Stimulated activated CD8-positive, alpha-beta memory T cell treated with anti-CD3 and anti-CD28 coated beads, Interleukin-15, amount 100 ng/mL, for 4 hours (primary cell): ENCODE data around the gene SYT8.

Experiments
- DNase-seq, 2 donors: peaks; one replicate each; pipeline ENCODE4 v3.0.0-alpha.2; 2020; ENCODE audit warnings: low read depth in 2 of 2

The SYT8 gene

DNA sequence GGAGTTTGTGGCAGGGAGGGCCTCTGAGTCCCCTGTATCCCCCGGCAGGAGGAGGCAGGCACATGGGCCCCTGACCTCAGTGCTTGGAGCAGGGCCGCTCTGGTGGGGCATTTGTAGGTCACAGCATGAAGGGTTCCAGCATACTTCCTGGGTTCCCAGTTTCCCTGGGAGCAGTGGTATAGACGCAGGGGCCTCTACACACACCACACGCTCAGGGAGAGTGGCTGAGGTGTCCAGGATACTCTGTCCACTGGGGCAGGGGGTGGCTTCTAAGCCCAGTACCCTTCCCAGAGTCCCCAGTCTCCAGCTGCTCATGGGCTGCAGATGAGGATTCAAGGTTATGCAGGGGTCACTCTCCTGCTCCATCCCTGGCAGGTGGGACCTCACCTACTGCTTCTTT, 24.2 kb downstream of the SYT8 start:
- DNase-seq: no peak

DNA sequence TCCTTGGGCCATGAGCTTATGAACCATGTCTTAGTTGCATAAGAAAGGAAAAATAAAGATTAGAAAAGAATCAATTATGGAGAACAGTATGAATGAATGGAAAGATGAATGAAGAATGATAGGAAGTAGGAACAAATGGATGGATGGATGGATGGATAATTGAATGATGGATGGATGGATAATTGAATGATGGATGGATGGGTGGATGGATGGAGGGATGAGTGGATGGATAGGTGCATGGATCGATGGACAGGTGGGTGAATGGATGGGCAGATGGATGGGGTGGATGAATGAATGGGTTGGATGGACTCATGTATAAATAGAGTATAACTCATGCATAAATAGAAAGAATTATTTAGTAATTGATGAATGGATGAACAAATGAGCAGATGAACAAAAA, 25.3 kb downstream of the SYT8 start:
- no peak for DNase-seq

DNA sequence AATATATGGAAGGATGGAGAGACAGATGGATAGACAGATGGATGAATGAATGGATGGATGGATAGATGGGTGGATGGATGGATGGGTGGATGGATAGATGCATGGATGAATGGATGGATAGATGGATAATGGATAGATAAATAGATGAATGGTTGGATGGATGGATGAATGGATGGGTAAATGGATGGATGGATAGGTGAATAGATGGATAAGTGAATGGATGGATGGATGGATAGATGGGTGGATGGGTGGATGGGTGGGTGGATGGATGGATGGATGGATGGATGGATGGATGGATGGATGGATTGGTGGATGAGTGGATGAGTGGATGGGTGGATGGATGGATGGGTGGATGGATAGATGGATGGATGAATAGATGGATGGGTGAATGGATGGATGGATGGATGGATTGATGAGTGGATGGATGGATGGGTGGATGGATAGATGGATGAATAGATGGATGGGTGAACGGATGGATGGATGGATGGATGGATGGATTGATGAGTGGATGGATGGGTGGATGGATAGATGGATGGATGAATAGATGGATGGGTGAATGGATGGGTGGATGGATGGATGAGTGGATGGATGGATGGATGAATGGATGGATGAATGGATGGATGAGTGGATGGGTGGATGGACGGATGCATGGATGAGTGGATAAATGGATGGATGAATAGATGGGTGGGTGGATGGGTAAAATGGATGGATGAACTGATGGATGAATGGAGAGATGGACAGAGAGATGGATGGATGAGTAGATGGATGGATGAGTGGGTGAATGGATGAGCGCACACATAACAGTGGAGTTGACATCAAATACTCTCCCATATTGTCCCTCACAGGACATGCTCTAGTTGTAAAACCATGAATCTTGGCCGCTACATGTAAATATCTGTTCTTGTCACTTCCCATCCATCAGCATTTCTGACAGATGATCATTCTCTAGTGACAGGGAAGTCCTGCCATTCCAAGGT, 26.9 kb downstream of the SYT8 start:
- DNase-seq: no peak

DNA sequence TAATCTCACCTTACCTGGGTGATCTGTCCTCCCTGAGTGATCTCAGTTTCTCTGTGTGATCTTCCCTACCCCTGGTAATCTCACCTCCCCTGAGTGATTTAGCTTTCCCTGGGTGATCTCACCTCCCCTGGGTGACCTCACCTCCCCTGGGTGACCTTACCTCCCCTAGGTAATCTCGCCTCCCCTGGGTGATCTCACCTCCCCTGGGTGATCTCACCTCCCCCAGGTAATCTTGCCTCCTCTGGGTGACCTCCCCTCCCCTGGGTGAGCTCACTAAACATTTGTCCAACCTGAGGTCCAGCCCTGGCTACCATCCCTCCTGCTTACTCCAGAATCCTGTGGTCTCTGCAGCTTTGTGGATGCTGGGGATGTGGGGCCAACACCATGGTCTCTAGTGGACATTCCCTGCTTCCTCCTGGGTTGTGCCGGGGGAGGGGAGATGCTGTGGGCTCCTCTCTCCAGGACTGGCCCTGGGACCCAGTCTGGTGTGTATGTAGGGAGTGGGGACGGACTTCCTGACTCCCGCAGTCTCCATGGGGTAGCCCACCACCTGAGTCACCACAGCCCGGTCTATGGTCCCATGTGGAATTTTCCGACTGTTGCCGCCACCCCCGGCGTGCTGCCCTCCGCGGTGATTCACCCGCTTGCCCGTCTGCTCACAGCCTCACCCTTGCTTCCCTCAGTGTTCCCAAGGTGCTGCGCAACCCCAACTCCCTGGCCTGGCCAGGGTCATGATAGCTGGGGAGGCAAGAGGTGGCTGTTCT, 28.0 kb downstream of the SYT8 start:
- no peak for DNase-seq

DNA sequence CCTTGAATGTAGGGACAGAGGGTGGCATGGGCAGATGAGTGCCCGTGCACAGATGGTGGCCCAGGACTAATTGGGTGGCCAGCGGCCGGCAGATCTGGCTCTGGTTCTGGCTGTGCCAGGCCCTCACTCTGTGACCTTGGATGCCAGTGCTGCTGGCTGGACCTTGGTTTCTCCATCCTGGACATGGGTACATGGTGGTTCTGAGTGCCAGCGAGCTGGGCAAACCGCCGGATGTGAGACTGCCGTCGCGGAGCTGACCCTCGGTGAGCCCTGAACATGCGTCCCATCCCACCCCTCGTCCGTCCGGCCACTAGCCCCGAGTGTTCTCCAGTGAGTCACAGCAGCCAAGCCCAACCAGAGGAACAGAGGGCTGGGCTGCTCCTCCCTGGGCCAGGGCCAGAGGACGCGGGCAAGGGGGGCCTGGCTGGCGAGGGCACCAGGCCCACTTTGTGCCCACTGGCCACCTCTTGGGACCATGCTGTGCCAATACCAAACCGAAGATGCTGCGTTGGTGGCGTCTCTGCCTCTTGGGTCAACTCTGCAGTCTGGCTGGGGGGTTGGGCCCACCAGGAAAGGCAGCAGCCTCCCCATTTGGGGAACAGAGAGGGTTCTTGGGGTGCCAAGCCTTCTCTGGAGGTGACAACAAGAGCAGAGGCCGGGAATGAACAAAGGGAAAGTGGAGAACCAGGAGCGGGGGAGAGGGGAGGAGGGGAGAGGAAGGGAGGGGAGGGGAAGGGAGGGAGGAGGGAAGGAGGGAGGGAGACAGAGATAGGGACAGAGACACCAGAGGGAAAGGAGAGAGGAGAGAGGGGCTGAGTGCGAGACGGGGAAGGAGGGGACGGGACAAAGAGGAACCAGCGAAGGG, 28.8 kb downstream of the SYT8 start:
- no peak for DNase-seq

DNA sequence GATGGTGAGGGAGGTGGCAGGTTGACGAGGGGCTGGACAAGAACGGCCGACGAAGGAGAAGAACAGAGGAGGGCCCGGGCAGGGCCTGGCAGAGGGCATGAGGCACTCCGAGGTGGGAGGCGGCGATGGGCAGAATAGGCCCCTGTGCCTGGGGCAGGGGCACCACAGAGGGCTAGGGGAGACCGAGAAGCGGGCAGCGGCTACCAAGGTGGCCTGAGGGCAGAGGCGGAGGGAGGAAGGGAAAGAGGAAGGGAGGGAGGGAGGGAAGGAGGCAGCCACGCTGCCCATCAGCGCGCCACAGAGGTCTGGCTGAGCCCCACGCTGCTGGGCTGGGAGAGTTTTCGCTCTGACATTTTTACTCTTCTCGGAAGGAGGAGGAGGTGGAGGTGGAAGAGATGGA, 29.4 kb downstream of the SYT8 start:
- no peak for DNase-seq

DNA sequence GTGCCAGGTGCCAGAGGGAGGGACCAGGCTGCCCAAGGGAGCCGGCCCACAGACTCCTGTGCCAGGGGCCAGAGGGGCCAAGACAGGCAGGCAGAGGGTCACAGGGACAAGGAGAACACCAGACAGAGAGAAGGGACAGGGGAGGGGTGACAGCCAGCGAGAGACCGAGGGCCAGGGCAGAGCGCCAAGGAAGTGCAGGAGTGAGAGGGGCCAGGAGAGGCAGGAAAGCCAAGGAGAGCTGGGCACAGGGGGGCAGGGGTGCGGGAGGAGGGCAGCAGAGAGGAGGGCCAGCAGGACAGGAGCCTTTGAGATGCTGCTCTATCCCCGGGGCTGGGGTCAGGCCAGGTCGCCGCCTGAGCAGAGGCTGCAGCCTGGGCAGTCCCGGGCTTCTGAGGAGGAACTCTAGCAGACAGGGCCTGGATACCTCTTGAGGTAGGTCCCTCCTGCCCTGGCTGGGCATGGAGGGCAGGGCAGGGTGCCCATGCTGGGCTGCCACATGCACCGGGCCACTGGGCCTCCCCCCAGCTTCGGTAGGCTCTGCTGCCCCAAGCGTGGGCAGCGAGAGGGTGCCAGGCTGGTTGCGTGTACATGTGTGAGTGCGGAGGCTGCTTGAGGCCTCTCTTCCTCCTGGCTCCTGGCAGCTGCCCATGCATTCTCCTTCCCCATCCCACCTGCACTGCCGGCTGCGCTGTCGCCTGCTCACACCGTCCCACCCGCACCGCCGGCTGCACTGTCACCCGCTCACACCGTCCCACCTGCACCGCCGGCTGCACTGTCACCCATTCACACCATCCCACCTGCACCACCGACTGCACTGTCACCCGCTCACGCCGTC, 30.3 kb downstream of the SYT8 start:
- DNase-seq: no peak

DNA sequence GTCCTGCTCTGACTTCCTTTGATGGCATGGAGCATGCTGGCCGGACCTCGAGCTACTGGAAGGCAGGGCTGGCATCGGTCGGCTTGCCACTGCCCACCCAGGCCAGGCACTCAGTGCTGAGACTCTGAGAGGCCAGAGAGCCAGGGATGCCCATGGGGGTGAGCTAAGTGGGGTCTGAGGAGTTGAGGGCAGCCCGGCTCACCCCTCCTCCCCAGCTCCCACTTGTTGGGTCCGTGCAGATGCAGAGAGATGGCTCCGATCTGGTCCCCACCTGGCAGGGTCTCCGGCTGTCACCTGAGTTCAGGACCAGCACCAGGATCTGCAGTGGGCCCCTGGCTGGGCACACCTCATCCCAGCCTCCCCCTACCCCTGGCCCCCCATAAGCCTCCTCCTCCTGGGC, 31.4 kb downstream of the SYT8 start:
- no peak for DNase-seq

DNA sequence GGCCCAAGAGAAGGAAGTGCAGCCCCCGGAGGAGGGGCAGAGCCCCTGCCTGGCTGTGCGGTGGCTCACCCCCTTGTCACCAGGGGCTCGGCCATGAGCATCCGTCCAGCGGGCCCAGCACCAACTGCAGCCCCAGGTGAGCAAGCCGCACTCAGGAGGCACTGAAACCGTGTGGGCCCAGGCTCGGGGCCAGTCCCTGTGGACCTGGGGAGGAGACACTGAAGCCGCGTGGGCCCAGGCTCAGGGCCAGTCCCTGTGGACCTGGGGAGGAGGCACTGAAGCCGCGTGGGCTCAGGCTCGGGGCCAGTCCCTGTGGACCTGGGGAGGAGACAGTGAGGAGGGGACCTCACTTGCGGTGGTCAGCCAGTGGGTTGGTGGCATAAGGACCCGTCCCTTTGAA, 32.0 kb downstream of the SYT8 start:
- DNase-seq: no peak

DNA sequence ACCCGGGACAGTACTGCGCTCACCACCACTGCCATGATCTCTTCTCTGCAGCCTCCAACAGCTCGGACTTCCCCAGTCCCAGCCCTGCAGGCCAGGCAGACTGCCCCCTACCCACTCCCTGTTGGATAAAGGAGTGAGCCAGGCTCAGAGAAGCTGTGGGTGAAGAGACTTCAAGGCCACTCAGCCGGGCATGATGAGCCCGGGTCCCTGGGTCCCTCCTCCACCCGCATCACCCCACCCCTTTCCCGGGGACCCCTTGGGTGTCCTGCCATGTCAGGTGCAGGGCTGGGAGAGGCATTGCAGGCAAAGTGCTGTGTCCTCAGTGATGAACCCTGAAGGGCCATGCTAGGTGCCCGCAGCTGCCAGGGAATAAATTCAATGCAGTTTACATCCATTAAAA, 32.6 kb downstream of the SYT8 start:
- no peak for DNase-seq

DNA sequence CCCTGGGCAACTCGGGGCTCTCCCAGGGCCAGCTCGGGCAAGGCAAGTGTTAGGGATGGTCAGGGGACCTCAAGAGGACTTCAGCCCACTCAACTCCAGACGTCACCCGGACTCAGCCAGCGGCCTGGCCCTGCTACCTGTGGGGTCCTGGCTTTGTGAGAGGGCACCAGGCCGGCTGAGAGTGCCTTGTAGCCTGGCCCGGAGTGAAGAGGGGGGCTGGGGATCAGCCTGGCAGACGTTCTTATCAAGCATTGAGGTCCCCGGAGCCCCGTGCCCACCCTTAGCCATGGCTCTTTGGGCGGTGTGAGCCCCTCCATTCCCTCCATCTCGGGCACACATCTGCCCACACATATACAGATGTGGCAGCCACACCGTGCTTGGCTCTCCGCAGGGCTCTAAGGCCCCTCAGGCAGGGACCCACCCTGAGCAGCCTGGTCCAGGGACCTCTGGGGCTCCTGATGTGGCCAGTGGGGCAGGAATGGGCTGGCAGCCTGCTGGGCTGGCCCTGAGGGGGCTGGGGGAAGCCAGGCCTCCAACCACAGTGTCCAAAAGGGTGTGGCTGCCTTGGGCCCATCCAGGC, 33.4 kb downstream of the SYT8 start:
- no peak for DNase-seq

DNA sequence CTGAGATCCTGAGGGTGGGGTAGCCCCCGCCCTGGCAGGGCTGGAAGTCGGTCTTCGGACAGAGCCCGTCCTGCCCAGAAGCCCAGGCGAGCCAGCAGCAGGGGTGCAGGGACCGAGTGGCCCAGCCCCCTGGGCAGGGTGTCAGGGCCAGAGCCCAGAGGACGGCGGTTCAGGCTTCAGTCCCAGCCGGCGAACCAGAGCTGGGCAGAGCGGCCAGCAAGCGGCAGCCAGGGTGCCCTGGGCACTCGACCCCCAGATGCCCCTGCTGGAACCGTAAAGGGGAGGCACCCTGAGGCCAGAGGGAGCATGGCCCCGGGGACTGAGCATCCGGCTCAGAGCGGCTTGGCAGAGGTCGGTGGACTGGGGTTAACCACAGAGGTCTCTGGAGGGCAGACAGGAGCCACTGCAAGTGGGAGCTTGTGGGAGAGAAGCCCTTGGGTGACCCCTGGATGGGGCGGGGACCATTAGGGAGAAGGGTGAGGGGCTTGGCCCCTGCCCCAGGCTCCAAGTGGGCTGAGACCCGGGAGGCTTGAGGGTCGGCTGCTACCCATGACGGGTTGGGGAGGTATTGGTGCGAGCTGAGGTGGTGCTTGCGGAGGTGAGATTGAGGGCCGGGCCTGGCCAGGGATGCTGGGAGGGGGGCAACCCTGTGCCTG, 34.0 kb downstream of the SYT8 start:
- no peak for DNase-seq

DNA sequence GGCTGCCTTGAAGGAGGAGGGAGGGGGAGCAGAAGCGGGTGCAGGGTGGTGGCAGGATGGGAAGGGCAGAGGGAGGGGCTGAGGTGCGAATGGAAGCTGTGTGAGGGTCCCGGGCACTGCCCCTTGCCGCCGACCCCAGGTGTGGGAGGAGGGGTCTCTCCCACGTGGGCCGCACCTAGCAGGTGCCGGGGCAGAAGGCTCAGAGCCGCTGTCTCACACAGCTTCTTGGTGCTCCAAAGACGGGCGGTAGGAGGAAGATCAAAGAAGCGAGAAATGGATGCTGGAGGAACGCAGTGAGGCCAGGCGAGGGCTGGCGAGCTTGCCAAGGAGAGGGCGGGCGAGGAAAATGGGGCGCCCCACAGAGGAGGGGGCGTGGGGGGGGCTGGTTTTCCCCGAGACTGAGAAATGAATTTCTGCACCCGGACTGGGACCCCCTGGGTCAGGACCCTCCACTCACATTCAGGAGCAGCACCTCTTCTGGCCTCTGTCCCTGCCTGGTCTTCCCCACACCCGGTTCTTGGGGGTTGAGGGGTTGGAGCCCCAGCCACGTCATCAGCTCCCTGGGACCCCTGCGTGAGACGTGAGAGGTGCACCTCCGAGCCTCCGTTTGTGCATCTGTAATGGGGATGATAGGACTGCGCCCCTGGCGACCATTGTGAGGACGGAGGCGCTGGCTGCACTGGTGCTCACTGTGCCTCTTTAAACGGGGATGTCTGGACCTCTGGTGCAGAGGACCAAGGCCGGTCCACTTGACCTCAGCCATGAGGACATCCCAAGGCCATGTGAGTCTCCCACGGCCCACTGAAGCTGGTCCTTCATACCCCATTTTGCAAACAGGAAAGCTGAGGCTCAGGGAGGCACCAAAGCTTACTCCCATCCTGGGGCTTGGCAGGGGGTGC, 34.9 kb downstream of the SYT8 start:
- no peak for DNase-seq

DNA sequence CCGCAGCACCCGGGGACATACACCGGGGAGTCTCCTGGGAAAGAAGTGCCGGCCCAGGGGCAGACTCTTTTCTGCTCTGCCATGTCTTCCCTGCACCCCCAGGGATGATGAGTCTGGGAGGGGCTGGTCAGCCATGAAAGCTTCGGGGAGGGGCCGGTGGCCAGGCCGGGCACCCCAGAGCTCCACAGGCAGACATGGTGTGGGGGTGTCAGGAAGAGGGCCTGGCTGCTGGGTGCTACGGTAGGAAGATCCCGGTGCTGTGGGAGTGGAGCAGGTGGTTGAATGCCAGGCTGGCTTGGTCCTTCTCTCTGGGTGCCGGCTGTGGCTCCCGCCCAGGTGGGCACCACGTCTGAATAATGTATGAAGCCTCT, 35.5 kb downstream of the SYT8 start:
- DNase-seq: no peak

DNA sequence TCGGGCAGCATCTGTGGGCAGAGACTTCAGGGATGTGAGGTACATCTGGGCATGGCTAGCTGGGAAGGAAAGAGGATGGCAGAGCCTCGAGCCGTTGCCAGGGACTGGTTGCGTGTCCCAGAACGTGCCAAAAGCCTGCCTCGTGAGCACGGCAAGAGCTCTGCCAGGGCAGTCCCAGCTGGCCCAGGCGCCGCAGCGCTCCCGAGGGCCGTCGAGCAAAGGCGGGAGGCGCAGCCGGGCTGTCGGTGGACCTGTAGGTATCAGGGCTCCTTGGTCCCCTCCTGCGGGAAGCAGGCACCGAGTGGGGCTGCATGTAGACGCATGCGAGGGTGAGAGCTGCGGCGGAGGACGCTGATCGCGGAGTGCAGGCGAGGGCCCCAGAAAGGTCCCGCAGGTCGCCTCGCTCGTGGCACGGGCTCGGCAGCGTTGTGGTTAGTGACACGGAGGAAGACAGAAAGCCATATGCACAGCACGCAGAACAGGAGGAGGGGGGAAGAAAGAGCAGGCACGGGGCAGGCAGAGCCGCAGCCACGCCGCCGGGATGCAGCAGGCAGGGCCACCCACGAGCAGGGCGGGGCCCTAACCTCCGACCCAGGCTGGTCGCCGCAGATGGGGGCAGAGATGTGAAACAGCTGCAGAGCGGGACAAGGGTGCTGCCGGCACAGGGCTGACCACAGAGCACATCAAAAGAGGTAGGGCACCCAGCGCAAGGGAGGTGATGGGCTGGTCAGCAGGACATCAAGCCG, 36.1 kb downstream of the SYT8 start:
- DNase-seq: no peak

DNA sequence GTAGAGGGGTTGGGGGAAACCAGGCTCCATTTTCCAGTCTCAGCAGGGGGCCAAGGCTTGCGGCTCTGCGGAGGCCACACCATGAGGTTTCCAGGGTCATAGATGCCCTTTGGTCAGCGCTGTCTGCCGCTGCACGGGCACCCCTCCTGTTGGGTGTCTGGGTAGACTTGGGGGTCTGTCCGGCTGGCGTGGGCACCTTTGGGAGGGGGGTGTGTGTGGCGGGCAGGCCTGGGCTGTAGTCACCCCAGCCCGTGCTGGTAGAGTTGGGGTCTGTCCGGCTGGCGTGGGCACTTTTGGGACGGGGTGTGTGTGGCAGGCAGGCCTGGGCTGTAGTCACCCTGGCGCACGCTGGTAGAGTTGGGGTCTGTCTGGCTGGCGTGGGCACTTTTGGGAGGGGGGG, 36.7 kb downstream of the SYT8 start:
- DNase-seq: no peak

DNA sequence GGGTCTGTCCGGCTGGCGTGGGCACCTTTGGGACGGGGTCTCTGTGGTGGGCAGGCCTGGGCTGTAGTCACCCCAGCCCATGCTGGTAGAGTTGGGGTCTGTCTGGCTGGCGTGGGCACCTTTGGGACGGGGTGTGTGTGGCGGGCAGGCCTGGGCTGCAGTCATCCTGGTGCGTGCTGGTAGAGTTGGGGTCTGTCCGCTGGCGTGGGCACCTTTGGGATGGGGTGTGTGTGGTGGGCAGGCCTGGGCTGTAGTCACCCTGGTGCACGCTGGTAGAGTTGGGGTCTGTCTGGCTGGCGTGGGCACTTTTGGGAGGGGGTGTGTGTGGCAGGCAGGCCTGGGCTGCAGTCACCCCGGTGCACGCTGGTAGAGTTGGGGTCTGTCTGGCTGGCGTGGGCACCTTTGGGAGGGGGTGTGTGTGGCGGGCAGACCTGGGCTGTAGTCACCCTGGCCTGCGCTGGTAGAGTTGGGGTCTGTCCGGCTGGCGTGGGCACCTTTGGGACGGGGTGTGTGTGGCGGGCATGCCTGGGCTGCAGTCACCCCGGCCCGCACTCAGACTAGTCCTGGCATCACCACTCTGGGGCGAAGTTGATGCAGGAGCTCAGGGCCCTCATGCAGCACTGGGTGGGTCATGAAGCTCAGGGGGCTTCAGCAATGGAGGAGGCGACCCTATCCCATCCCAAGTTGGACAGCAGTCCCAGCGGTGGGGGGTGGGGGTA, 37.6 kb downstream of the SYT8 start:
- DNase-seq: no peak
